Ovary (tissue), 3 donors: ENCODE results near the gene SHOX.

Experiments
- EP300 ChIP-seq: sonication (generic); formaldehyde crosslinking; IDR thresholded peaks from one replicate; pipeline ENCODE4 v1.6.1; 2017; ENCODE audit warnings: antibody characterized with exemption
- POLR2A ChIP-seq: fragments of 450-650 bp; IDR thresholded peaks from one replicate; pipeline ENCODE4 v1.6.1; 2017; ENCODE audit warnings: antibody characterized with exemption, mild to moderate bottlenecking, moderate library complexity
- TF ChIP-seq, protein P1 (sequence below), 3 donors: fragments of 450-650 bp in 2 of 3; fragments of 200-600 bp in 1 of 3; IDR thresholded peaks; one replicate each; pipeline versions ENCODE4 v1.5.1 to v1.8.0; 2016 to 2022; ENCODE audit warnings: antibody characterized with exemption in 3 of 3, mild to moderate bottlenecking in 1 of 3
- donor health status: DM: no; HTN: no; CAD: no.

GRCh38 chrX:703466-703865 lies 72.9 kb downstream of the SHOX start:
- TF ChIP-seq, protein P1, sequence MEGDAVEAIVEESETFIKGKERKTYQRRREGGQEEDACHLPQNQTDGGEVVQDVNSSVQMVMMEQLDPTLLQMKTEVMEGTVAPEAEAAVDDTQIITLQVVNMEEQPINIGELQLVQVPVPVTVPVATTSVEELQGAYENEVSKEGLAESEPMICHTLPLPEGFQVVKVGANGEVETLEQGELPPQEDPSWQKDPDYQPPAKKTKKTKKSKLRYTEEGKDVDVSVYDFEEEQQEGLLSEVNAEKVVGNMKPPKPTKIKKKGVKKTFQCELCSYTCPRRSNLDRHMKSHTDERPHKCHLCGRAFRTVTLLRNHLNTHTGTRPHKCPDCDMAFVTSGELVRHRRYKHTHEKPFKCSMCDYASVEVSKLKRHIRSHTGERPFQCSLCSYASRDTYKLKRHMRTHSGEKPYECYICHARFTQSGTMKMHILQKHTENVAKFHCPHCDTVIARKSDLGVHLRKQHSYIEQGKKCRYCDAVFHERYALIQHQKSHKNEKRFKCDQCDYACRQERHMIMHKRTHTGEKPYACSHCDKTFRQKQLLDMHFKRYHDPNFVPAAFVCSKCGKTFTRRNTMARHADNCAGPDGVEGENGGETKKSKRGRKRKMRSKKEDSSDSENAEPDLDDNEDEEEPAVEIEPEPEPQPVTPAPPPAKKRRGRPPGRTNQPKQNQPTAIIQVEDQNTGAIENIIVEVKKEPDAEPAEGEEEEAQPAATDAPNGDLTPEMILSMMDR (IDR thresholded peaks at IDR 0.05), result no peak
- no peak for TF ChIP-seq EP300
- no peak for TF ChIP-seq POLR2A
